ENCODE data around the gene LARGE2.

DNA sequence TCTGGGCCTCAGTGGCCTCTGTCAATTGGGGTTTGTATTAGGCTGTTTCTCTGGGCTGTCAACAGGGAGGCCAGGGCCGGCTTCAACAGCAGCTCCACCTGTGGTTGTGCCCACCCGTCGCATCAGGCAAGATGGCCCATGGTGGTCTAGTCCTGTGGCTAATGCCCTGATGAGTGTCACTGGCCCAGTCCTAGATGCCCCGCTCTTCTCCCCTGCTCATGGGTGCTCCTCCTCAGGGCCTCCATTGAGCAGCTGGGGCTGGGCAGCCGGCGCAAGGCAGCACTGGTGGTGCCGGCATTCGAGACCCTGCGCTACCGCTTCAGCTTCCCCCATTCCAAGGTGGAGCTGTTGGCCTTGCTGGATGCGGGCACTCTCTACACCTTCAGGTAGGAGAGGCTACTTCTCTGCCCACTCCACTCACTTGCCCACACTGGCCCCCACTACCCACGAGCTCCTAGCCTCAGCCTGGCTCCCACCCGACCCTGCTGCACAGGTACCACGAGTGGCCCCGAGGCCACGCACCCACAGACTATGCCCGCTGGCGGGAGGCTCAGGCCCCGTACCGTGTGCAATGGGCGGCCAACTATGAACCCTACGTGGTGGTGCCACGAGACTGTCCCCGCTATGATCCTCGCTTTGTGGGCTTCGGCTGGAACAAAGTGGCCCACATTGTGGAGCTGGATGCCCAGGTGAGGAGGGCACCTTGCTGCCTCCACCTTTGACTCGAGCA is 5.4 kb downstream of the LARGE2 start:
- TF ChIP-seq, protein P1, sequence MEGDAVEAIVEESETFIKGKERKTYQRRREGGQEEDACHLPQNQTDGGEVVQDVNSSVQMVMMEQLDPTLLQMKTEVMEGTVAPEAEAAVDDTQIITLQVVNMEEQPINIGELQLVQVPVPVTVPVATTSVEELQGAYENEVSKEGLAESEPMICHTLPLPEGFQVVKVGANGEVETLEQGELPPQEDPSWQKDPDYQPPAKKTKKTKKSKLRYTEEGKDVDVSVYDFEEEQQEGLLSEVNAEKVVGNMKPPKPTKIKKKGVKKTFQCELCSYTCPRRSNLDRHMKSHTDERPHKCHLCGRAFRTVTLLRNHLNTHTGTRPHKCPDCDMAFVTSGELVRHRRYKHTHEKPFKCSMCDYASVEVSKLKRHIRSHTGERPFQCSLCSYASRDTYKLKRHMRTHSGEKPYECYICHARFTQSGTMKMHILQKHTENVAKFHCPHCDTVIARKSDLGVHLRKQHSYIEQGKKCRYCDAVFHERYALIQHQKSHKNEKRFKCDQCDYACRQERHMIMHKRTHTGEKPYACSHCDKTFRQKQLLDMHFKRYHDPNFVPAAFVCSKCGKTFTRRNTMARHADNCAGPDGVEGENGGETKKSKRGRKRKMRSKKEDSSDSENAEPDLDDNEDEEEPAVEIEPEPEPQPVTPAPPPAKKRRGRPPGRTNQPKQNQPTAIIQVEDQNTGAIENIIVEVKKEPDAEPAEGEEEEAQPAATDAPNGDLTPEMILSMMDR (IDR thresholded peaks at IDR 0.05 in 2 of 3, conservative IDR thresholded peaks at IDR 0.05 in 1 of 3; ENCODE audit: borderline replicate concordance in 1 of 3, insufficient read depth in 1 of 3, low read depth in 2 of 3, low read length in 2 of 3): no peak
- TF ChIP-seq POLR2AphosphoS5 (IDR thresholded peaks at IDR 0.05; ENCODE audit: low read depth, low read length) (no peak), EZH2phosphoT487 (IDR thresholded peaks at IDR 0.05; ENCODE audit: borderline replicate concordance) (no peak), POLR2A (IDR thresholded peaks at IDR 0.05; ENCODE audit: borderline replicate concordance, extremely low read depth, insufficient read depth, insufficient read length) (no peak), SRF (IDR thresholded peaks at IDR 0.05; ENCODE audit: low read depth) (no peak), SIN3A (IDR thresholded peaks at IDR 0.05; ENCODE audit: low read depth) (no peak), MAX (IDR thresholded peaks at IDR 0.05) (no peak), ZFX (IDR thresholded peaks at IDR 0.05) (no peak), CBX3 (IDR thresholded peaks at IDR 0.05; ENCODE audit: low read depth) (no peak), SP1 (IDR thresholded peaks at IDR 0.05; ENCODE audit: low read depth) (no peak)
- TF ChIP-seq, protein P2, sequence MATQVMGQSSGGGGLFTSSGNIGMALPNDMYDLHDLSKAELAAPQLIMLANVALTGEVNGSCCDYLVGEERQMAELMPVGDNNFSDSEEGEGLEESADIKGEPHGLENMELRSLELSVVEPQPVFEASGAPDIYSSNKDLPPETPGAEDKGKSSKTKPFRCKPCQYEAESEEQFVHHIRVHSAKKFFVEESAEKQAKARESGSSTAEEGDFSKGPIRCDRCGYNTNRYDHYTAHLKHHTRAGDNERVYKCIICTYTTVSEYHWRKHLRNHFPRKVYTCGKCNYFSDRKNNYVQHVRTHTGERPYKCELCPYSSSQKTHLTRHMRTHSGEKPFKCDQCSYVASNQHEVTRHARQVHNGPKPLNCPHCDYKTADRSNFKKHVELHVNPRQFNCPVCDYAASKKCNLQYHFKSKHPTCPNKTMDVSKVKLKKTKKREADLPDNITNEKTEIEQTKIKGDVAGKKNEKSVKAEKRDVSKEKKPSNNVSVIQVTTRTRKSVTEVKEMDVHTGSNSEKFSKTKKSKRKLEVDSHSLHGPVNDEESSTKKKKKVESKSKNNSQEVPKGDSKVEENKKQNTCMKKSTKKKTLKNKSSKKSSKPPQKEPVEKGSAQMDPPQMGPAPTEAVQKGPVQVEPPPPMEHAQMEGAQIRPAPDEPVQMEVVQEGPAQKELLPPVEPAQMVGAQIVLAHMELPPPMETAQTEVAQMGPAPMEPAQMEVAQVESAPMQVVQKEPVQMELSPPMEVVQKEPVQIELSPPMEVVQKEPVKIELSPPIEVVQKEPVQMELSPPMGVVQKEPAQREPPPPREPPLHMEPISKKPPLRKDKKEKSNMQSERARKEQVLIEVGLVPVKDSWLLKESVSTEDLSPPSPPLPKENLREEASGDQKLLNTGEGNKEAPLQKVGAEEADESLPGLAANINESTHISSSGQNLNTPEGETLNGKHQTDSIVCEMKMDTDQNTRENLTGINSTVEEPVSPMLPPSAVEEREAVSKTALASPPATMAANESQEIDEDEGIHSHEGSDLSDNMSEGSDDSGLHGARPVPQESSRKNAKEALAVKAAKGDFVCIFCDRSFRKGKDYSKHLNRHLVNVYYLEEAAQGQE (IDR thresholded peaks at IDR 0.05; ENCODE audit: low read depth): no peak

Measured in HCT116 (cell line).